HG03159 (cell line): ENCODE measurements around the gene LSG1.
"Not testable (repeated sequence)": the region's sequence is repeated elsewhere in the genome, so short reads cannot be mapped to it uniquely, and the experiment has no call there.

ENCODE experiments used
- ATAC-seq: cut with Tn5 transposase; IDR thresholded peaks from one replicate; pipeline ENCODE4 v1.9.1; 2021; ENCODE audit warnings: mild to moderate bottlenecking, moderate library complexity; ENCODE audit not compliant: unreplicated experiment

Gene LSG1

GRCh38 chr3:194619741-194620140 is 52.2 kb downstream of the LSG1 start:
- ATAC-seq = no peak

DNA sequence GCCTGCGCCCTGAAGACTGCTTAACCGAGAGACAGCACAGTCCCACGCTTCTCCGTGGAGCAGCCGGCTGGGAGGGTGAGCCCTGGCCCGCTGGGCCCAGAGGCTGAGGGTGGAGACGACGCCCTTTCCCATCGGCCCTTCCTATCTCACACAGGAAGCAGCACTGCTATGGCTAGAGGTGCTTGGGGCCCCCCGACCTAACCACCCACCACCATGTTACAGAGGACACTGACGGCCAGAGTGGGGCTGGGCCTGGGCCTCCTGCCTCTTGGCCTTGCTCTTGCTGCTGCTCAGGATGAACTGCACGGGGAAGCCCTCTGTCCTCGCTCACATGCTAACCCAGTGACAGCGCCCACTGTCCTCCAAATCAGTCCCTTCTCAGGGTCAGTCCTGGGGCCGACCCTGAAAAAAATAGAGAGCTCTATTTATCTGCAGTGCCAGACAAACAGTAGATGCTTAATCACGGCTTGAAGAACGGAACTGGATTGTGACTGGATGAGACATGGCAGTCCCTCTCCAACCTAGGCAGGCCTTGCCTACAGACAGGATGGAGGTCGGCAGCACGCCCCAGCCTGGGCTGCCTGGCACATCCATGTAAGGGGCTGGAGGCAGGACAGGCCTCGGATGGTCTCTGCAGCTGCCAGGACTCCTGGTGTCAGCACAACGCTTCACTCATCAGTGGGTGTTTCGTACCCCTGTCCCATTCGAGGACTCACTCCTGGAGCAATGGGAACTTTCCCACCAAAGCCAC is 53.0 kb downstream of the LSG1 start:
- no peak for ATAC-seq

GRCh38 chr3:194617827-194618226 is 54.2 kb downstream of the LSG1 start:
- ATAC-seq = no peak

DNA sequence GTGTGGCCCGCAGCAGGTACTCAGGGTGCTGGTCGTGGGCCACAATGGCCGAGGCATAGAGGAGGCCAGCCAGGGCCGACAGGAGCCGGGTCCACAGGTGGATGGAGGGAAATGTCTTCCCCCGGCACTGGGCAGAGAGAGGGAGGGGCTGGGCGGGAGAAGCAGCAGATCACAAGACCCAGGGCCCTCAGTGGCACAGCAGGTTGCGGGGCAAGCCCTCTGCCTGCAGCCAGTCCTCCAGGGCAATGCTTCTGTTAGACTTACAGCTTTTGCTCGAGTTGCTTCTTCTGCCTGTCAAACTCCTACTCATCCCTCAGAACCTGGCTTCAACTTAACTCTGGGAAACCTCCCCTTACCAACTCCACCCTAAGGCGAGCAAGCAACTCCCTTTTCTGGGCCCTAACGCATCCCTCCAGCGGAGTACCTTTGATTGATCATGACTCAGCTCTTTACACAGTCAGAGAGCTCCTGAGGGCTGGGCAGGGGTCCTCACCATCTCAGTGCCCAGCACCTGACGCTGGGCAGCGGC is 54.8 kb downstream of the LSG1 start:
- no peak for ATAC-seq

DNA sequence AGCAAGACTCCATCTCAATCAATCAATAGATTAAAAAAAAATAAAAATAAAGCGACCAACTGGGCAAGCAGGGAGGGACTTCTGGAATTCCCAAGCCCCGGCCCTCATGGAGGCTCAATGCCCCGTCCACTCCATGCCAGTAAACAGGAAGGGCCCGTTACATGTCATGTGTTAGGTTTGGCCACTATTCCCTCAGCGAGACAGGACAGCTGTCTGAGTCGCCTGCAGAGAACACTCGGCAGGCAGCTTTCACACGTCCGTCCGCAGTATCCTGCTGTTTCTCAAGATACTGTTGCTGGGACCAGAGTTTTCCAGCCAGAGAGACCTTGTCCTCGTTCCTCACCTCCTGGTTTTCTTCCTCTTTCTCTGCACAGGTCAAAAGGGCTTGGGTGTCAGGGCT is 56.8 kb downstream of the LSG1 start:
- ATAC-seq = no peak

DNA sequence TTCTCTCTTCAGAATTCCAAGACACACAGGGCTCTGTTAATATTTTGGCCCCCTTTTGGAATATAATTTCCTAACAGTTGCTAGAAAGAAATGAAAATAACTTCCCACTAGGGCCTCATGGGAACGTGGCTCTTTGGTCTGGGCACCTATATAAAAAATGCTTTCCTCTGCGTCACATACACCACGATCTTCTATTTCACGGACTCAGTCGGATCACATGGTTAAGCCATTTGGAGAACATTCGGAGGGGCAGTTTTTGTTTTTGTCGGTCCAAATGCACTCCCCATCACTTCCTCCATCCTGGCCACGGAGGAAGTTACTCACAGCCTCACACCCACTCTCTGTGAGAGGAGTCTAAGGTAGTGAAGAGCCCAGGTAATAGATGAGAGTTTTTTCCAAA is 59.8 kb downstream of the LSG1 start:
- no peak for ATAC-seq

- no peak for ATAC-seq
Measured at GRCh38 chr3:194610689-194611088, 61.3 kb downstream of the LSG1 start.

- ATAC-seq = no peak
Measured at GRCh38 chr3:194609601-194610000, 62.4 kb downstream of the LSG1 start.

- ATAC-seq = no peak
Measured at GRCh38 chr3:194608981-194609380, 63.0 kb downstream of the LSG1 start.

- no peak for ATAC-seq
Measured at GRCh38 chr3:194607592-194608389, 64.2 kb downstream of the LSG1 start.

GRCh38 chr3:194606941-194607340 is 65.0 kb downstream of the LSG1 start:
- ATAC-seq = no peak

DNA sequence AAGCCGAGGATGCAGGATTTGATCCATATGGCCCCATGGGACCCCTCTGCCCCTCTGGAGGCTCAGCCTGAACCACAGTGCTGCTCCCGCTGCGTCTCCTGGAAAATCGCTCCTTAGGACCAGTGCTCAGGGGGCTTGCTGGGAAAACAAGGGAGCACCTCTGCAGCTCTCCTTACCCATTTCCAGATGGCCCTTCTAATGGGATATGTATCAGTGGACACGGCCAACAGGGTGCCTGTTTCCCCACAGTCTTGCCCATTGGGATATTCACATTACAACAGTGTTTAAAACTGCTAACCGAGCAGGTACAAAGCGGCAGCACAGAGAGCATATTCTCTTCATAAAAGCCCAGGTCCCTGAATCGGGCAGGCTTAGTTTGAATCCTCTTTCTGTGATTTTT is 65.8 kb downstream of the LSG1 start:
- no peak for ATAC-seq

DNA sequence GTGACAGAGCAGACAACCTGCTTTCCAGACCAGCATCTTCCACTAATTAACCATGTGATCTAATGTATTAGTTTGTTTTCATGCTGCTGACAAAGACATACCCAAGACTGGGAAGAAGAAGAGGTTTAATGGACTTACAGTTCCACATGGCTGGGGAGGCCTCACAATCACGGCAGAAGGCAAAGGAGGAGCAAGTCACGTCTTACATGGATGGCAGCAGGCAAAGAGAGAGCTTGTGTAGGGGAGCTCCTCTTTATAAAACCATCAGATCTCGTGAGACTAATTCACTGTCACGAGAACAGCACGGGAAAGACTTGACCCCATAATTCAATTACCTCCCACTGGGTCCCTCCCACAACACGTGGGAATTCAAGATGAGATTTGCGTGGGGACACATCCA is 66.7 kb downstream of the LSG1 start:
- ATAC-seq = not testable (repeated sequence)

DNA sequence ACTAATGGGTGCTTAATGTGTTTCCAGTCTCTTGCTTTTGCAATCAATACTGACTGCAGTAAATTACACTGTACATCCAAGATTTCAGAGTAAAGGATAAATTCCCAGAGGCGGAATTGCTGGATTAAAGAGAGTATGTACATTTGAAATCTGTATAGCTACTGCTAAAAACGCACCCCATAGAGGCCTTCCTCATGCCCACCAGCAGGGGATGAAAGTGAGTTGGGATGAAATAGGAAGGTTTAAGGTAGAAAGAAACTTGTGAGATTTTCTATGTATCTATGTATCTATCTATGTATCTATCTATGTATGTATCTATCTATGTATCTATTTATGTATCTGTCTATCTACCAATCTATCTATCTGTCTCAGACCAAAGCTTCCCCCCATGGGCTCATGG is 67.2 kb downstream of the LSG1 start:
- no peak for ATAC-seq

DNA sequence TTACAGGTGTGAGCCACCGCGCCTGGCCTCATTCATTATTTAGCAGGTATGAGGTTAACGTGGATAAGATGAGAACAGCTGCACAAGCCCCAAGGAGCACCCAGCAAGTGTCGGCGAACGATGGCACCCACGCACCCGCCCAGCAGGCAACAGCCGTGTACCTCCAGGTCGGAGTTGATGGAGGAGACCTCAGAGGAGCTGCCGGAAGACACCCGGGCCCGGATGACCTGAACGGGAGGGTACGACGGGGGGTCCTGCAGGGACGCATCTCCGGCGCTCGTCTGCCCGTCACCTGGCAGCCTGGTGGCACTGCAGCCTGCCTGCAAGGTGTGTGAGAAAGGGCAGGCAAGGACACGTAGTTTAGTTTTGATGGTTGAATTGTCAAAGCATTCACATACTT is 67.9 kb downstream of the LSG1 start:
- no peak for ATAC-seq

DNA sequence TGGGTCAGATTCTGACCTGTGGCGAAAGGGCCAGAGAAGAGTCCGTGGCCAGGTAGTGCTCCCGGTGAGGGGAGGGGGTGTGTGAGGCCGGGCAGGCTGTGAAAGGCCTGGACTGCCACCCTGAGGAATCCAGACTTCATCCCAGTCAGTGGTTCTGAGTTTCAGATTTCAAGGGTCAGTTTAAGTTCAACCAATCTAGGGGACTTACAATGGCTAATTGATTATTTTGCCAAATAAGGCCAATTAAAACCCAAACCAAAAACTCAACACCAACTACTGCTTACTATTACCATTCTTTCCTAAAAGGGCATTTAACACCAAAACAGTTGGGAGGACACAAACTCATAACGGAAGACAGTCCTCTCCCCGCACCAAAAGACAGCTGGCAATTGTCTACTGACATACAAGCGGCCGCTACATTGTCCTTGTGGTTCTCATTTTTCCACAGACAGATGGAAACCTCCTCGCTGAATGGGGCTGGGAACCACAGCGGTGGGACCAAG is 69.3 kb downstream of the LSG1 start:
- ATAC-seq = no peak

GRCh38 chr3:194598771-194599557 is 73.0 kb downstream of the LSG1 start:
- no peak for ATAC-seq

- ATAC-seq = no peak
Measured at GRCh38 chr3:194596906-194597305, 75.1 kb downstream of the LSG1 start.

DNA sequence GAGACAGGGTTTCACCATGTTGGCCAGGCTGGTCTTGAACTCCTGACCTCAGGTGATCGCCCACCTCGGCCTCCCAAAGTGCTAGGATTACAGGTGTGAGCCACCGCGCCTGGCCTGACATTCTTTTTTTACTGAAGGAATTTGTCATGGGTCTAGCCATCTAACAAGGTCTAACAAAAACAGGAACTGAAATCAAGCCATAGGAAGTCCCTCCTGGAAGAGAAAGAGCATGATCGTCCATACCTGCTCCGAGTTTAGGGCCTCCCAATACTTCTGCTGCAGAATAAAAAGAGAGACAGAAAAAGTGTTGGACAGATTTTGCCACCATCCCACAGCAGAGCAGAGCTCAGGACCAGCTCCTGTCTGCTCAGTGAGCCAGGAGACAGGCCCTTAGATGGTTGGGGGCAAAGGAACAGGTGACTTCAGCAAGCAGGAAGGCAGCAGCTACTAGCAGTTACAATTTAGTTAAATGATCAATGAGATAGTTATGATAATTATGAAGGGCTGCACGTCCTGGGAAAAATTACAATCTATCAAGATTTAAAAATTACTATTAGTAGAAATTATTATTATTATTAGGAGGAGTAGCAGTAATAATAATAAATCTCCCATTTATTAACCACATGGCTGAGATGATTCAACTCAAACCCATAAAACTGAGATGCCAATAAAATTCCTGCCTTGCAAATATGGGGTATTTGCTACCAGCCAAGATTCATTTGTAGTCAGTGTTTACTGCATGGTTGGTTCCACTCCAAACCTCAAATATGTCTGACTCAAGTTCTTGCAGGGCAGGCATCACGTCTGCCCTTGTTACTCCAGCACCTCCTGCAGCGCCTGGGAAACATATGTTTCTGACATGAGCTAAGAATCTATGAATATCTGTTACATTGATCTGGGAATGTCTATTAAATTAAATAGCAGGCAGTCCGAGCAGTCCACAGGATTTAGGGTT is 78.9 kb downstream of the LSG1 start:
- ATAC-seq = no peak
